Activated naive CD8-positive, alpha-beta T cell treated with anti-CD3 and anti-CD28 coated beads, Interleukin-2, amount 50 U/mL, for 16 hours (primary cell): ENCODE measurements around the gene IFT172.
A peak's percentile ranks its signal among the peaks of the same experiment; 100 is the strongest.
"Not testable (repeated sequence)": the region's sequence is repeated elsewhere in the genome, so short reads cannot be mapped to it uniquely, and the experiment has no call there.

Experiments
- DNase-seq: peaks from one replicate; pipeline ENCODE4 v3.0.0-alpha.2; 2020; ENCODE audit warnings: low read depth, low spot score

The IFT172 gene

GRCh38 chr2:27493948-27494283 is 4.4 kb upstream of the IFT172 start:
- no peak for DNase-seq

DNA sequence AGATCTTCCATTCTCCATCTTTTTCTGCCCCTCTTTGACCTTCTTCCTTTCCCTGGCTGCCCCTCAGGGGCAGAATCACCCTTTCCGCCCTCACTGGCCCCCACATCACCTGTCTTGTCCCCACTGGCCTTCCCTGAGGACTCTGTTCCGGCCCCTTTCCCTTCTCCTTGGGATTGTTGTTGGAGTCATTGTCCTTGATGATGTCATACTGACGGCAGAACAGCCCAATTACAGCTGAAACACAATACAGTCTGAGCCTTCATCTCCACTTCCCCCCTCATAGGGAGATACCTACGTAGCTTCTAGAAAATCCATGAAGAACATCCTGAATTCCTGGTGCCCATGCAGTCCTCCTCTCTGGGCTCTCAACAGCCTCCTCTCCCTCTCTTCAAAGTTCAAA is 3.0 kb upstream of the IFT172 start:
- no peak for DNase-seq

- DNase-seq: no peak
These were observed 435 bp downstream of the IFT172 start for GRCh38 chr2:27489118-27489497.

DNA sequence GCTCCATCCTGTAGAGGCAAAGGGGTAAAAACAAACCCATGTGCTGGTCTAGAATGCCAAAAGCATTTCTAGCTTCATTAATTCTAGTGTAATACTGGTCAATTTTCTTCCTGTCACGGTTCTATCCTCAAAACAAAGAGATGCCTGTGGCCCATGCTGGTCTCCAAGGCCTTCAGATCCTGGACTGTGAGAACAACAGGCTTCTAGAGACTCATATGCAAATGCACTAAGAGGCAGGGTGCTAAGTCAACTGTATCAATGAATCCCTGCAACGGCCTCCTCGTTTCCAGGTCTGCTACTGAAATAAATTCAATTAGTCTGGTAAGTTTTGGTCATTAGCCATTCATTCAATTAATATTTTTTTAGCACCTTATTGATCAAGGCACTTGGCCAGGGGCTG is 4.0 kb downstream of the IFT172 start:
- DNase-seq: no peak

- DNase-seq: no peak
These were observed 17.6 kb downstream of the IFT172 start for GRCh38 chr2:27471961-27472360.

DNA sequence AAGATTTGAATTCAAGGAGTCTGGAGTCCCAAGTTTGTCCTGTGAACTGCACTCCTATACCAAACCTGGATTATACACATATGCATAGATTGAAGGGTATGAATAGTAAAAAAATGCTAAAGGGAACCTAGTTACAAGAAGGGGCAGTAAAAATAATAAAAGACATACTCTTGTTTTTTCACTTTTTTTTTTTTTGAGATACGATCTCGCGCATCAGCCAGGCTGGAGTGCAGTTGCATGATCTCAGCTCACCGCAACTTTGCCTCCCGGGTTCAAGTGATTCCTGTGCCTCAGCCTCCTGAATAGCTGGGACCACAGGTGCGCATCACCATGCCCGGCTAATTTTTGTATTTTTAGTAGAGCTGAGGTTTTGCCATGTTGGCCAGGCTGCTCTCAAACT is 25.1 kb downstream of the IFT172 start:
- no peak for DNase-seq

DNA sequence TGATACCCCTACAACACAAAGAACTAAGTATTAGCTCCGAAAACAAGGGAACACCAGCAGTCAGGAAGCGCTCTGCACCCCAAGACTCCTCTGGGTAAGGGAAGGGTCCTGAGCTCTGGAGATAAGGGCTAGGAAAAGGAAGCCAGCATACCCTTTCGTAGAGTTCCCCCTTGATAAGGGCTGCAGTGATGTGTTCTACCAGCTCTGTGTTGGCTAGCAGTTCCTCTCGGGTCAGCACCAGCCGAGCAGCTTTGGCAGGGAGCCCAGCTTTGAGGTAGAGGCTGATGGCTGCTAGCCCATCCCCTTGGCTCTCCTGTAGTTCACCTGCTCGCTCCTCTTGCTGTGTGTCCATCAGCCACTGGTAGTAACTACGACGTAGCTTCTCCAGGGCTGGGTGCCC is 28.4 kb downstream of the IFT172 start:
- DNase-seq: no peak

- DNase-seq: no peak
These were observed 35.6 kb downstream of the IFT172 start for GRCh38 chr2:27453968-27454367.

DNA sequence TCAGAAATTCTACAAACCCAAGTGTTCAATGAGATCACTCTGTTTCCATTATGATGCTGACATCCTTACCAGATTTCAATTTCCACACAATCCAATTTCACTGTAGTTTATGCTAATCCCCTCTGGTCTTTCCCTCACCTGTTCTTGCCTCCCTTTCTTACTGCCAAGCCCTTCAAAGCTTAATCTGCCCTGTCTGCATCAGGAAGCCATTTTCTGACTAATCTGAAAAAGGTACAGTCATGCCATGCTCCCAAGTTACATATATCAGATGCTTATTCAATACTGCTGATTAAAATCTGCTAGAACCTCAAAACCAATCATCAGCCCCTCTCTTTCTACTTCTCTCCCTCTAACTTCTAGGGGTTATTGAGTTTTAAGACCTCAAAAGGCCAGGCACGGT is 38.4 kb downstream of the IFT172 start:
- DNase-seq: no peak

GRCh38 chr2:27448381-27448780 is 41.2 kb downstream of the IFT172 start:
- no peak for DNase-seq

DNA sequence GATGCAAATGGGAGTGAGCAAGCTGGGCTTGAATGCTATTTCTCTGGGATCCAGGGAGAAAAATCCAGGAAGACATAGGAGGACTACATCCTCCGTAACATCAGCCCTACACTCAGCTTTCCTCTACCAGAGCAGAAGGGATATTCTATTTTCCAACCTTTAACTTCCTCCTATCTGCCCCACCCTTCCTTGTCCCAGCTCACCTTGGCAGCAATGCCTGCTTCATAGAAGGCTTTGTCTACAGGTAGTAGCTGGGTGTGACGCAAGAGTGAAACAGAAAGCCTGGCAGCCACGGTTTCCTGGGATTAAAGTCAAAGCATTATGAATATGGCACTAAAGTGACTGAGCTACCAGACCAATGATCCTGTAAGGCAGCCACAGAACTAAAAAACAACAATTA is 43.5 kb downstream of the IFT172 start:
- no peak for DNase-seq

GRCh38 chr2:27445615-27446014 is 43.9 kb downstream of the IFT172 start:
- no peak for DNase-seq

DNA sequence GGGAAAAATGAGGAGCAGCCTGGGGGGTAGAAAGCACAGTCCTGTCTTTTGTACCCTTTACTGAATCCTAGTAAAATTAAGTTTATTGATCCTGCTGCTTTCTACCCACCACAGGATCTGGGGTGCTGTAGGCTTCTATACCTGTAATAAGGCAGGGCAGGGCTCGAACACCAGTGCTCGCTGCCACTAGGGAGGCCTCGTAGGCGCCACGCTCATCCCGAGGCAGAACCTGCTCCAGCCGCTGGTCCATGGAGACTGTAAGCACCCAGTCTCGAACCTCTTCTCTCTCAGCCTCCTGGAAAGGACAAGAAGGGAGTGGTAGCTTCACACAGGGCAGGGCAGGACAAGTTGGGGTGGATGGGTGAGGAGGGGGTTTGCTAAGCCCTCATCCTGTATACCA is 44.4 kb downstream of the IFT172 start:
- DNase-seq: no peak

- no peak for DNase-seq
These were observed 46.6 kb downstream of the IFT172 start for GRCh38 chr2:27442920-27443282.

- no peak for DNase-seq
These were observed 47.3 kb downstream of the IFT172 start, which contains the start of gene KRTCAP3 for GRCh38 chr2:27441958-27442919. Gene KRTCAP3, plus strand, starts transcription at chr2:27442381. Its CDS starts 32 bp downstream, at chr2:27442413.

GRCh38 chr2:27441226-27441926 is 48.2 kb downstream of the IFT172 start:
- no peak for DNase-seq

DNA sequence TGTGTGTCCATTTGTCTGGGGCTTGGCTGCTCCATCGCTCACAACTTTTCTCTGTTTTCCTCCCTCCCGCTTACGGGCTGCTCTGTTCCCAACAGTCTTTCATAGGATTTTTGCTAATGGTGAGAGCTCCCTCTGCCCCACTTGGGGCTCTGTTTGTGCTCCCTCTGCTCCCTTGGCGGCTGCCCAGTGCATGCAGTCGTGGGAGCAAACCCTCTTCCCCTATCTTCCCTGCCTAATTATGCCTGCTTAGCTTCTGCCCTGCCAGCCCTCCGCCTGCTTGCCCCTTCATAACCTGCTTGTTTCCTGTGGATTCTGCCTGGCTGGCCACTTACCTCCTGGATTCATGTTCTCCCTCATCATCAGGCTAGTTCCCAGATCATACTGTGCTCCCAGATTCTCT is 53.9 kb downstream of the IFT172 start:
- no peak for DNase-seq

DNA sequence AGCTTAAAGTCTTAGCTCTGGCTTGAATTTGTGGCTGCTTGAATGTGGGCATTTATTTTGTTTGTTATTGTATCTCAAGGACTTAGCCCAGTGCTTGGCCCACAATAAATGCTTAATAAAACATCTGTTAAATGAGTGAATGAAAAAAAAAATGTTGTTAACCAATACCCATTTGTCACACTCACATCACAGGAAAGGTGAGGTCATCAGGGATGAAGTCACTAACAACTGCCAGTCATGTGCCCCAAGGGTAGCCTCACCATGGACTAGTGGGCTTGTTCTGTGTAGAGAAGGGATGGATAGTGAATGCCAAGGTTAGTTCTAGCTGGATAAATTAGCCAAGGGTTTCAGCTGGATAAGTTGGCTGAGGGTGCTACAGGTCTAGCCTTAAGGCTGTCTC is 58.1 kb downstream of the IFT172 start:
- DNase-seq: no peak

GRCh38 chr2:27428978-27429541 is 60.5 kb downstream of the IFT172 start:
- no peak for DNase-seq

GRCh38 chr2:27428213-27428977 is 61.1 kb downstream of the IFT172 start, which contains the start of gene NRBP1:
Gene NRBP1, plus strand, starts transcription at chr2:27428631. Its CDS starts 4,643 bp downstream, at chr2:27433274.
- peak; percentile 85 for DNase-seq

DNA sequence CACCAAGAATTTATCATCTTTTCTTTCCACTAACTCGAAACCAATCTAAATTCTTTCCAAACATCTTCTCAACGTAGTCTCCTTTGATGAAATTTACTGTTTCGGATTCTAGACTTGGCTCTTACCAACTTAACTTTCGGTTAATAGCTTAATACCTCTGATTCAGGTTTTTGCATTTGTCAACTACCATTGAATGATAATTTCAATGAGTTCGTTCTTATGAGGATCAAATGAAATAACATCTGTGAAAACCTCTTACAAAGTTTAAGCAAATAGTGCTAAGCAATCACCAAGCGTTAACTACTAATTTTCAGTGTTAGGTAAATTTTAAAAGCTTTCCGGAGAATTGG is 61.7 kb downstream of the IFT172 start:
- no peak for DNase-seq

- not testable (repeated sequence) for DNase-seq
These were observed 64.5 kb downstream of the IFT172 start for GRCh38 chr2:27425039-27425438.
